Parathyroid adenoma (tissue), 2 donors: ENCODE measurements around the gene MCC.
A peak's percentile ranks its signal among the peaks of the same experiment; 100 is the strongest.

ENCODE experiments used
- H2AFZ ChIP-seq: fragments of 300-600 bp; sonication (generic); one replicate; pipeline ENCODE4 v1.7.0; 2017; ENCODE audit warnings: antibody characterized with exemption, mild to moderate bottlenecking
- H3K27ac ChIP-seq: fragments of 300-600 bp; sonication (generic); one replicate; pipeline ENCODE4 v1.7.0; 2017
- H3K27me3 ChIP-seq: fragments of 300-600 bp; sonication (generic); one replicate; pipeline ENCODE4 v1.7.0; 2017; ENCODE audit warnings: low read length; ENCODE audit not compliant: control insufficient read depth, insufficient read depth
- H3K36me3 ChIP-seq: fragments of 300-600 bp; sonication (generic); one replicate; pipeline ENCODE4 v1.7.0; 2017; ENCODE audit warnings: low read length; ENCODE audit not compliant: control insufficient read depth, insufficient read depth
- H3K4me1 ChIP-seq: fragments of 300-600 bp; sonication (generic); one replicate; pipeline ENCODE4 v1.7.0; 2017; ENCODE audit warnings: control low read depth
- H3K4me2 ChIP-seq: fragments of 300-600 bp; sonication (generic); one replicate; pipeline ENCODE4 v1.7.0; 2017; ENCODE audit warnings: low read length
- H3K4me3 ChIP-seq: fragments of 300-600 bp; sonication (generic); one replicate; pipeline ENCODE4 v1.7.0; 2017; ENCODE audit warnings: low read depth, low read length
- H3K79me2 ChIP-seq: fragments of 300-600 bp; sonication (generic); one replicate; pipeline ENCODE4 v1.7.0; 2017; ENCODE audit warnings: control low read depth
- H3K9ac ChIP-seq: fragments of 300-600 bp; sonication (generic); one replicate; pipeline ENCODE4 v1.7.0; 2017; ENCODE audit warnings: mild to moderate bottlenecking
- H3K9me3 ChIP-seq: fragments of 300-600 bp; sonication (generic); one replicate; pipeline ENCODE4 v1.7.0; 2017; ENCODE audit warnings: low read length; ENCODE audit not compliant: control insufficient read depth
- TF ChIP-seq, protein P1 (sequence below): fragments of 300-600 bp; sonication (generic); IDR thresholded peaks from one replicate; pipeline ENCODE4 v1.7.0; 2017; ENCODE audit warnings: antibody characterized with exemption, mild to moderate bottlenecking
- donor health status: primary hyperparathyroidism.

Gene MCC

DNA sequence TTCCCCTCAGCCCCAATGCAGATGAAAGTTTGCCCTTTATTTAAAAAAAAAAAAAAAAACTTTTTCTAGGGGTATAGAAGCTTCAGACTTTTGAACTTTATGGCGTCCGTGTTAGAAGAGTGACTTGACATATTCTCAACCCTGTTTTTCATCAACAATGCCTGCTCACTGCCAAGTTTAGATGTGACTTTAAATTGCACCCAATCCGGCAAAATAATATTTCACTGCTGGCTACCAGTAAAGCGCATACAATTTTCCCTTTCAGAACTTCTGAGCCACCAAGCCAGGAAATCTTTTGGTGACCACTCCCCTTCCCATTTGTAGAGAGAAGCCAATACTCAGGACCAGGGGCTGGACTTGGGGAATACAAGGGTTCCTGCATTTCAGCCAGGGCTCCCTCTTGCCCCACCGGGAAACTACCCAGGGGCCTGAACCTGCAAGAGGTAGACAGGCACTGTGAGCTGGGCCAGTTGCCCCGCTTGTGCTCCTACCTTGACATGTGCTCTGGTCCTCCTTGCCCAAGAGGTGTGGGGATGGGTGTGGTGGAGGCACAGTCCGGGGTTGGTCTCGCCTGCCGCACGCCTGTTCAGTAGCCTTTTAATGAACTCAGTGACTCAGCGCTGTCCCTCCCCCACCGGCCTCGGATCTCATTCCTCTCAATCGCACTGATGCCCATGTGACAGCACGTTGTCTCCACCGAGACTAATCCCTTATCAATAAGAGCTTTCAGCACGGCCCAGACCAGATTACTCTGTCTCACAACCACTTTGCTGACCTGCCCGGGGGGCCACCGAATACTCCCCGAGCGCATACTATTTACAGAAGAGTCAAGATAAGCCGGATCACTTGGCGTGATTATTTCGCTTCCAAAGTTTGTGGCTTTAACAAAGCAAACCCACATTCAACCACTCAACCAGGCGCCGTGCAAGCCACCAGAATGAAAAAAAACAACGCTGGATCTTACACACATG is 285.2 kb downstream of the MCC start:
- TF ChIP-seq, protein P1, sequence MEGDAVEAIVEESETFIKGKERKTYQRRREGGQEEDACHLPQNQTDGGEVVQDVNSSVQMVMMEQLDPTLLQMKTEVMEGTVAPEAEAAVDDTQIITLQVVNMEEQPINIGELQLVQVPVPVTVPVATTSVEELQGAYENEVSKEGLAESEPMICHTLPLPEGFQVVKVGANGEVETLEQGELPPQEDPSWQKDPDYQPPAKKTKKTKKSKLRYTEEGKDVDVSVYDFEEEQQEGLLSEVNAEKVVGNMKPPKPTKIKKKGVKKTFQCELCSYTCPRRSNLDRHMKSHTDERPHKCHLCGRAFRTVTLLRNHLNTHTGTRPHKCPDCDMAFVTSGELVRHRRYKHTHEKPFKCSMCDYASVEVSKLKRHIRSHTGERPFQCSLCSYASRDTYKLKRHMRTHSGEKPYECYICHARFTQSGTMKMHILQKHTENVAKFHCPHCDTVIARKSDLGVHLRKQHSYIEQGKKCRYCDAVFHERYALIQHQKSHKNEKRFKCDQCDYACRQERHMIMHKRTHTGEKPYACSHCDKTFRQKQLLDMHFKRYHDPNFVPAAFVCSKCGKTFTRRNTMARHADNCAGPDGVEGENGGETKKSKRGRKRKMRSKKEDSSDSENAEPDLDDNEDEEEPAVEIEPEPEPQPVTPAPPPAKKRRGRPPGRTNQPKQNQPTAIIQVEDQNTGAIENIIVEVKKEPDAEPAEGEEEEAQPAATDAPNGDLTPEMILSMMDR, result no peak
- H3K4me3 ChIP-seq, result peak overlapping the region; percentile 48
- peak overlapping the region; percentile 82 for H3K4me2 ChIP-seq
- no peak overlapping the region for H2AFZ ChIP-seq
- H3K36me3 ChIP-seq, result no peaks in the 10 kb centered on the region
- peaks cover 50% of the 10 kb centered on the region for H3K4me1 ChIP-seq
- H3K9ac ChIP-seq, result no peak overlapping the region
- no peaks in the 10 kb centered on the region for H3K9me3 ChIP-seq
- peaks cover 71% of the 10 kb centered on the region for H3K79me2 ChIP-seq
- H3K27me3 ChIP-seq, result no peaks in the 10 kb centered on the region
- peak overlapping the region; percentile 62 for H3K27ac ChIP-seq

DNA sequence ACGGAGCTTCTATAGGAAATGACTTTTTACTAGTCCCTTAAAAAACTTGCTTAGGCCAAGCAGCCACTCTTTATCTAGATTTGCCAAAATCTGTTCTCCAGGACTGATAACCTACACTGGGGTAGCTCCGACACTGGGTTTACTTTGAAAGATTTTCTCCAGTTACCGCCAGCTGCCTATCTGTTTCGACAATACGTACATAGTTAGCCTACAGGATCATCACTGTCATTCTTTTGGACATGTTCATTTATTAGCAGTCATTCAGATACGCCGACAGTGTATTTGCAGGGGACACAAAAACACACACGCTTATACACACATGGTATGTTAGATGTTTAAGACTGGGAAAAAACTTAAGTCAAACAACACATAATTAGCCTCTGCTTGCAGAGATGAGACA is 286.0 kb downstream of the MCC start:
- H3K4me1 ChIP-seq, result peaks cover 51% of the 10 kb centered on the region
- no peak overlapping the region for H3K9ac ChIP-seq
- H2AFZ ChIP-seq, result no peak overlapping the region
- no peaks in the 10 kb centered on the region for H3K36me3 ChIP-seq
- peak overlapping the region; percentile 62 for H3K27ac ChIP-seq
- H3K27me3 ChIP-seq, result no peaks in the 10 kb centered on the region
- H3K4me2 ChIP-seq, result peak overlapping the region; percentile 82
- no peaks in the 10 kb centered on the region for H3K9me3 ChIP-seq
- peak overlapping the region; percentile 48 for H3K4me3 ChIP-seq
- TF ChIP-seq, protein P1, result no peak
- peaks cover 72% of the 10 kb centered on the region for H3K79me2 ChIP-seq

DNA sequence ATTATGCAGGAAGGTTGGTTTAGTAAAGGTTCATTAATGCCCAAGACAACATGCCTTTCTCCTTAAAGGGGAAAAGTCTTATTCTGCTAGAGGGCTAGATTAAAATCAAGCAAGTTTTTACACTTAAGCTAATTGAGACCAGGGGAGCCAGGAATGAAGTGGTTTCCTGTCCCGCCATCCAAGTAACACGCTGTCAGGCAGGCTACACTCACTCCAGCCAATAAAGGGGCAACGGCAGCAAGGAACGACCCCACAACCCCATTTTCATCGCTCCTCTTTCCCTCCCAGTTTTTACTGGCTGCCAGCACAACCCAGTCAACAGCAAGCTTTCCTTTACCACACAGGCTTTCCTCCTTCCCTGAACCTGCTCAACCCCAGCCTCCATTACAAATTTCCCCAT is 286.5 kb downstream of the MCC start:
- Histone ChIP-seq H2AFZ (no peak overlapping the region), H3K9ac (no peak overlapping the region), H3K36me3 (no peaks in the 10 kb centered on the region), H3K79me2 (peaks cover 73% of the 10 kb centered on the region), H3K4me2 (peak overlapping the region; percentile 82), H3K4me1 (peaks cover 55% of the 10 kb centered on the region), H3K4me3 (peak overlapping the region; percentile 48), H3K27ac (peak overlapping the region; percentile 62), H3K9me3 (no peaks in the 10 kb centered on the region), H3K27me3 (no peaks in the 10 kb centered on the region)
- TF ChIP-seq, protein P1, result no peak

DNA sequence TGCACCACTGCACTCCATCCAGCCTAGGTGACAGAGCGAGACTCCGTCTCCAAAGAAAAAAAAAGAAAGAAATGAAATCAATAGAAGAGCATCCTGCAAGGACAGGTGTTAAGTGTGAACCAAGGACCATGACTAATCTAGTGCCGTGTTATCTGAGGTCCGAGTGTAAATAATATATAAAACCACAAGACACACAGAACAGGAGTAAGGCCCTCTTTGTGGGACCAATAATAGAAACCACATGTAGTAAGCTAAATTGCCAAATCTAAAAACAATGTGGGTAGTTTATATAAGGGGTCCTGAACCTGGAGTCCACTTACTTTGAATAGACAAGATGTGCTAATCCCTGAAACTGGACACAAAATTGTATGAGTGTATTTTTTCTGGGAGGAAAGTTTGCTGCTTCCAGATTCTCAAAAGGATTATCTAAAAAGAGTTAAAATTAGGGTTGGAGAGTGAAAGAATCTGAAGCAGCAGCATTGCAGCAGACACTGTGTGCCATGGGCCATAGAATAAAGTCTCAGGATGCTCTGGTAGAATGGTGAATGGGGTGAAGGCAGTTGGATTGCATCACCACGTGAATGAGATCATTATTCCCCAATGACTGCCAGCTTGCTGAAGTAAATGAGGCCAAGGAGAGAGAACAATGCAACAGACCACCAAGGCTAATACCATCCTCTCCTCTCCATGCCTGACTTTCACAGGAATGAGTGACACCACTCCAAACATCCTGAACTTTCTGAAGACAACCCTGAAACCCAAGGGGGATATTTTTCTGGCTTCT is 288.9 kb downstream of the MCC start:
- H3K27me3 ChIP-seq, result no peaks in the 10 kb centered on the region
- H2AFZ ChIP-seq, result no peak overlapping the region
- peaks cover 86% of the 10 kb centered on the region for H3K79me2 ChIP-seq
- no peak overlapping the region for H3K4me3 ChIP-seq
- peaks cover 61% of the 10 kb centered on the region for H3K4me1 ChIP-seq
- H3K36me3 ChIP-seq, result no peaks in the 10 kb centered on the region
- TF ChIP-seq, protein P1, result no peak
- peak overlapping the region; percentile 5 for H3K27ac ChIP-seq
- no peak overlapping the region for H3K4me2 ChIP-seq
- H3K9ac ChIP-seq, result no peak overlapping the region
- H3K9me3 ChIP-seq, result no peaks in the 10 kb centered on the region
